AG09319 (cell line): ENCODE measurements around the gene TRPM4.
"Not testable (repeated sequence)": the region's sequence is repeated elsewhere in the genome, so short reads cannot be mapped to it uniquely, and the experiment has no call there.

Source experiments
- DNase-seq: peaks from one replicate; pipeline ENCODE4 v3.0.0-alpha.2; 2010; ENCODE audit warnings: low read depth; ENCODE audit errors: extremely low read depth
- CTCF ChIP-seq: IDR thresholded peaks from 2 replicates; pipeline ENCODE4 v1.5.1; 2011; ENCODE audit warnings: low read depth, mild to moderate bottlenecking, inconsistent platforms, low read length, moderate library complexity

Gene TRPM4

GRCh38 chr19:49141352-49141751 lies 16.2 kb upstream of the TRPM4 start:
- no peak for DNase-seq
- TF ChIP-seq CTCF, result no peak

GRCh38 chr19:49142866-49143335 lies 14.7 kb upstream of the TRPM4 start:
- DNase-seq, result peak; percentile 70
- no peak for TF ChIP-seq CTCF

GRCh38 chr19:49145573-49146407 lies 11.8 kb upstream of the TRPM4 start:
- no peak for DNase-seq
- TF ChIP-seq CTCF, result peak; percentile 81

GRCh38 chr19:49146408-49146770 lies 11.2 kb upstream of the TRPM4 start:
- not testable (repeated sequence) for DNase-seq

GRCh38 chr19:49148044-49148682 lies 9.4 kb upstream of the TRPM4 start:
- TF ChIP-seq CTCF, result no peak
- no peak for DNase-seq

GRCh38 chr19:49148784-49149651 lies 8.6 kb upstream of the TRPM4 start:
- DNase-seq, result no peak
- no peak for TF ChIP-seq CTCF

- TF ChIP-seq CTCF, result no peak
- no peak for DNase-seq
Observed at GRCh38 chr19:49149652-49150105, 7.9 kb upstream of the TRPM4 start.
